Measurements from ENCODE around the gene SPSB4.

SPSB4 gene

GRCh38 chr3:141073580-141073979, 22.4 kb downstream of the SPSB4 start:
- in situ Hi-C loops (cut with HindIII; ENCODE audit: low sequenced_read_pairs): no loop called here

- in situ Hi-C loops (cut with HindIII; ENCODE audit: low sequenced_read_pairs): no loop called here
Measured at GRCh38 chr3:141074529-141074928, 23.4 kb downstream of the SPSB4 start.

GRCh38 chr3:141076036-141076773, 25.1 kb downstream of the SPSB4 start:
- in situ Hi-C loops (cut with HindIII; ENCODE audit: low sequenced_read_pairs): no loop called here

GRCh38 chr3:141076797-141077571, 25.8 kb downstream of the SPSB4 start:
- in situ Hi-C loops (cut with HindIII; ENCODE audit: low sequenced_read_pairs): no loop called here

GRCh38 chr3:141077631-141078030, 26.5 kb downstream of the SPSB4 start:
- in situ Hi-C loops (cut with HindIII; ENCODE audit: low sequenced_read_pairs): no loop called here

GRCh38 chr3:141078200-141078599, 27.1 kb downstream of the SPSB4 start:
- in situ Hi-C loops (cut with HindIII; ENCODE audit: low sequenced_read_pairs): no loop called here

GRCh38 chr3:141080431-141080830, 29.3 kb downstream of the SPSB4 start:
- in situ Hi-C loops (cut with HindIII; ENCODE audit: low sequenced_read_pairs): loop anchor here (5.0 kb wide), 1 partner anchor 63 kb away; no protein-coding TSS in a partner anchor

- in situ Hi-C loops (cut with HindIII; ENCODE audit: low sequenced_read_pairs): loop anchor here (5.0 kb wide), 1 partner anchor 64 kb away; no protein-coding TSS in a partner anchor
Measured at GRCh38 chr3:141081141-141081795, 30.1 kb downstream of the SPSB4 start.

- in situ Hi-C loops (cut with HindIII; ENCODE audit: low sequenced_read_pairs): loop anchor here (5.0 kb wide), 1 partner anchor 65 kb away; no protein-coding TSS in a partner anchor
Measured at GRCh38 chr3:141082064-141082463, 30.9 kb downstream of the SPSB4 start.

GRCh38 chr3:141083226-141083625, 32.1 kb downstream of the SPSB4 start:
- in situ Hi-C loops (cut with HindIII; ENCODE audit: low sequenced_read_pairs): loop anchor here (5.0 kb wide), 1 partner anchor 66 kb away; no protein-coding TSS in a partner anchor

- in situ Hi-C loops (cut with HindIII; ENCODE audit: low sequenced_read_pairs): loop anchor here (5.0 kb wide), 1 partner anchor 67 kb away; no protein-coding TSS in a partner anchor
Measured at GRCh38 chr3:141083836-141084649, 32.9 kb downstream of the SPSB4 start.

- in situ Hi-C loops (cut with HindIII; ENCODE audit: low sequenced_read_pairs): no loop called here
Measured at GRCh38 chr3:141085343-141086070, 34.4 kb downstream of the SPSB4 start.

GRCh38 chr3:141086188-141086587, 35.0 kb downstream of the SPSB4 start:
- in situ Hi-C loops (cut with HindIII; ENCODE audit: low sequenced_read_pairs): no loop called here

- in situ Hi-C loops (cut with HindIII; ENCODE audit: low sequenced_read_pairs): no loop called here
Measured at GRCh38 chr3:141087076-141087777, 36.1 kb downstream of the SPSB4 start.

- in situ Hi-C loops (cut with HindIII; ENCODE audit: low sequenced_read_pairs): no loop called here
Measured at GRCh38 chr3:141087778-141088130, 36.6 kb downstream of the SPSB4 start.

- in situ Hi-C loops (cut with HindIII; ENCODE audit: low sequenced_read_pairs): no loop called here
Measured at GRCh38 chr3:141089339-141090152, 38.4 kb downstream of the SPSB4 start.

GRCh38 chr3:141091426-141091825, 40.3 kb downstream of the SPSB4 start:
- in situ Hi-C loops (cut with HindIII; ENCODE audit: low sequenced_read_pairs): no loop called here

- in situ Hi-C loops (cut with HindIII; ENCODE audit: low sequenced_read_pairs): no loop called here
Measured at GRCh38 chr3:141092663-141093062, 41.5 kb downstream of the SPSB4 start.
